Inflammatory macrophage (primary cell): ENCODE measurements around the gene FRG1.
"Not testable (repeated sequence)": the region's sequence is repeated elsewhere in the genome, so short reads cannot be mapped to it uniquely, and the experiment has no call there.

Experiments used
- DNase-seq, 2 donors: peaks; one replicate each; pipeline ENCODE4 v3.0.0-alpha.2; 2020 to 2022

Gene FRG1

DNA sequence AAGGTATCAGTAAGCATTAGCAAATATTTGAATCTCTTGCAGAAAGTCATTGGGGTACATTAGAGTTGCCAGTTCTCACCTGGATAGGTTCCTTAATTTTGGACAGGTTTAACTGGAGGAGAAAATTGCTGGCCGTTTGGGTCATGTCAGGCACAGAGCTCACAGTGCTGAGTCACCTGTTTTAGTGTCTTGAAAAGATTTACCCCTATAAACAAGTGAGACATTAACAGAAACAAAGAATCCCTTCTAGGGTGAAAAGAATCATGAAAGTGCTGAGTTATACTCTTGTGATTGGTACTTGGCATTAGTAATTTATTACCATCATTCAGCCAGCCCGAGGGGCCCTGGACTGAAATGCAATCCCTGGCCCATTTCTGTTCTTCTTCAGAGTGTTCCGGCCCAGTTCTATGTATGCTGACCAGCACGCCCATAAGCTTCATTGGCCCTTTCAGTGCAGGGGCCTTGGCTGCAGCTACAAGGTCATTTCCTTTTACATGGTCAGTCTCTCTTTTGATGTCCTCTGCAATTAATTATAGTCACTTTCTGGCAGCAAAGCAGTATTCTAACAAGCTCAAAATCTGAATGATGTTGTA is 45.1 kb downstream of the FRG1 start:
- DNase-seq: not testable (repeated sequence)

- no peak for DNase-seq
Measured at GRCh38 chr4:189988877-189989431, 48.3 kb downstream of the FRG1 start.

DNA sequence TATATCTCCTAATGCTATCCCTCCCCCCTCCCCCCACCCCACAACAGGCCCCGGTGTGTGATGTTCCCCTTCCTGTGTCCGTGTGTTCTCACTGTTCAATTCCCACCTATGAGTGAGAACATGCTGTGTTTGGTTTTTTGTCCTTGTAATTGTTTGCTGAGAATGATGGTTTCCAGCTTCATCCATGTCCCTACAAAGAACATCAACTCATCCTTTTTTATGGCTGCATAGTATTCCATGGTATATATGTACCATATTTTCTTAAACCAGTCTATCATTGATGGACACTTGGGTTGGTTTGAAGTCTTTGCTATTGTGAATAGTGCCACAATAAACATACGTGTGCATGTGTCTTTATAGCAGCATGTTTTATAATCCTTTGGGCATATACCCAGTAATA is 49.3 kb downstream of the FRG1 start:
- DNase-seq: not testable (repeated sequence)
